ENCODE measurements around the gene A2M. TPM values are rescaled to one million over a fixed set of nuclear protein-coding genes. Genes with fewer than 3 reads are reported as not detected.

Gene A2M
- total and polyA plus RNA-seq, 2 of the 4 experiments (the other 2 are of a cell fraction): 1.1 to 3.2 TPM

- Histone ChIP-seq H4K20me1 (ENCODE audit: insufficient read depth, low read length) (no peaks in the 10 kb centered on the region), H2AK5ac (ENCODE audit: low read depth, low read length) (no peak overlapping the region), H2BK20ac (ENCODE audit: low read depth, low read length) (no peak overlapping the region), H4K91ac (ENCODE audit: insufficient read depth, low read depth, low read length) (no peak overlapping the region), H2BK5ac (ENCODE audit: low read depth, low read length, poor library complexity, severe bottlenecking) (no peak overlapping the region), H3K36me3 (ENCODE audit: control insufficient read depth, insufficient read depth, low read length) (no peaks in the 10 kb centered on the region), H3K9me1 (ENCODE audit: insufficient read depth, low read length) (no peaks in the 10 kb centered on the region), H3K79me1 (ENCODE audit: low read depth in 1 of 2, low read length in 2 of 2) (no peaks in the 10 kb centered on the region), H3K4me1 (ENCODE audit: control insufficient read depth, insufficient read depth, low read length) (peaks cover 5% of the 10 kb centered on the region; the same call in 1 of the 2 replicates), H3K27ac (ENCODE audit: insufficient read depth, low read length) (peak overlapping the region; percentile 87; the same call in 1 of the 2 replicates), H4K8ac (ENCODE audit: low read depth in 2 of 2, low read length in 2 of 2) (no peak overlapping the region), H3K4me3 (ENCODE audit: insufficient read depth, low read depth, low read length) (no peak overlapping the region), H2BK15ac (ENCODE audit: low read depth, low read length) (no peak overlapping the region), H3K4me2 (ENCODE audit: low read depth, low read length) (no peak overlapping the region; the same call in 1 of the 2 replicates), H2AFZ (replicated peaks; ENCODE audit: low read length, poor library complexity) (no peak overlapping the region), H3K23ac (ENCODE audit: low read depth, low read length) (no peak overlapping the region), H3K9me3 (ENCODE audit: control insufficient read depth, insufficient read depth, low read length) (peaks cover 3% of the 10 kb centered on the region; the same call in 1 of the 2 replicates), H3K14ac (replicated peaks; ENCODE audit: low read depth, low read length) (no peak overlapping the region), H4K5ac (ENCODE audit: low read depth, low read length) (no peak overlapping the region; the same call in 1 of the 2 replicates), H3K56ac (ENCODE audit: extremely low read depth, insufficient read depth, low read length) (no peak overlapping the region), H3K18ac (ENCODE audit: low read depth, low read length) (peak overlapping the region; percentile 27; the same call in 1 of the 2 replicates), H3K9ac (ENCODE audit: low read depth, low read length) (no peak overlapping the region), H3K27me3 (ENCODE audit: control insufficient read depth, insufficient read depth, low read length) (no peaks in the 10 kb centered on the region; the same call in 1 of the 2 replicates), H3K4ac (ENCODE audit: low read depth, low read length) (no peak overlapping the region), H2BK120ac (ENCODE audit: low read depth, low read length) (no peak overlapping the region), H2AK9ac (replicated peaks; ENCODE audit: low read depth, low read length, poor library complexity) (no peak overlapping the region)
- in situ Hi-C loops (cut with MboI; ENCODE audit: low sequenced_read_pairs): no loop called here
- POLR2A ChIA-PET (ENCODE audit: unreplicated experiment): no interaction called here
- intact Hi-C loops (cut with micrococcal nuclease): no loop called here
- dilution Hi-C loops (cut with HindIII; ENCODE audit: low sequenced_read_pairs, unreplicated experiment): no loop called here
- CTCF ChIA-PET: no interaction called here
- DNase-seq: no peak
- WGBS, 2 experiments (ENCODE audit: extremely low coverage in 2 of 2, insufficient read length in 1 of 2): 0% methylated on average over 1 of the region's 1 CpG; no CpG with 5 or more reads in 1 of the 2 experiments
- no TSS peak for BruUV-seq (replicated peaks)
- TF ChIP-seq RAD21 (IDR thresholded peaks at IDR 0.05; ENCODE audit: low read length) (no peak), MXI1 (IDR thresholded peaks at IDR 0.05; ENCODE audit: borderline replicate concordance, low read depth, low read length) (no peak), SMC3 (IDR thresholded peaks at IDR 0.05; ENCODE audit: low read depth, low read length) (no peak), MAFK (IDR thresholded peaks at IDR 0.05; ENCODE audit: low read depth, low read length) (no peak), FOS (IDR thresholded peaks at IDR 0.05; ENCODE audit: low read depth, low read length) (no peak), POLR2A (IDR thresholded peaks at IDR 0.05; ENCODE audit: low read depth, low read length) (no peak), BHLHE40 (IDR thresholded peaks at IDR 0.05; ENCODE audit: low read depth, low read length) (no peak), CEBPB (IDR thresholded peaks at IDR 0.05; ENCODE audit: low read depth, low read length) (no peak), RFX5 (IDR thresholded peaks at IDR 0.05; ENCODE audit: low read depth, low read length) (no peak), CHD1 (IDR thresholded peaks at IDR 0.05; ENCODE audit: low read depth, low read length) (no peak), NFE2L2 (IDR thresholded peaks at IDR 0.05; ENCODE audit: low read depth, low read length) (no peak), CTCF (conservative IDR thresholded peaks at IDR 0.05; ENCODE audit: low read depth, low read length) (no peak), RCOR1 (IDR thresholded peaks at IDR 0.05; ENCODE audit: insufficient replicate concordance, low read length) (no peak)
- TF ChIP-seq, protein P1, sequence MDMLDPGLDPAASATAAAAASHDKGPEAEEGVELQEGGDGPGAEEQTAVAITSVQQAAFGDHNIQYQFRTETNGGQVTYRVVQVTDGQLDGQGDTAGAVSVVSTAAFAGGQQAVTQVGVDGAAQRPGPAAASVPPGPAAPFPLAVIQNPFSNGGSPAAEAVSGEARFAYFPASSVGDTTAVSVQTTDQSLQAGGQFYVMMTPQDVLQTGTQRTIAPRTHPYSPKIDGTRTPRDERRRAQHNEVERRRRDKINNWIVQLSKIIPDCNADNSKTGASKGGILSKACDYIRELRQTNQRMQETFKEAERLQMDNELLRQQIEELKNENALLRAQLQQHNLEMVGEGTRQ (IDR thresholded peaks at IDR 0.05; ENCODE audit: low read depth, low read length): no peak
- TF ChIP-seq, protein P2, sequence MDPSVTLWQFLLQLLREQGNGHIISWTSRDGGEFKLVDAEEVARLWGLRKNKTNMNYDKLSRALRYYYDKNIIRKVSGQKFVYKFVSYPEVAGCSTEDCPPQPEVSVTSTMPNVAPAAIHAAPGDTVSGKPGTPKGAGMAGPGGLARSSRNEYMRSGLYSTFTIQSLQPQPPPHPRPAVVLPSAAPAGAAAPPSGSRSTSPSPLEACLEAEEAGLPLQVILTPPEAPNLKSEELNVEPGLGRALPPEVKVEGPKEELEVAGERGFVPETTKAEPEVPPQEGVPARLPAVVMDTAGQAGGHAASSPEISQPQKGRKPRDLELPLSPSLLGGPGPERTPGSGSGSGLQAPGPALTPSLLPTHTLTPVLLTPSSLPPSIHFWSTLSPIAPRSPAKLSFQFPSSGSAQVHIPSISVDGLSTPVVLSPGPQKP (IDR thresholded peaks at IDR 0.05; ENCODE audit: borderline replicate concordance, low read depth, low read length): no peak
- no peak for ATAC-seq (ENCODE audit: low read depth)
Observed at GRCh38 chr12:9132008-9132535, 16.4 kb upstream of the A2M start.
